EH (cell line): ENCODE data around the gene IRX1.

ENCODE experiments used
- DNase-seq: peaks from one replicate; pipeline ENCODE4 v3.0.0-alpha.2; 2015; ENCODE audit warnings: low read depth

The IRX1 gene

GRCh38 chr5:3600106-3601060, 4.8 kb downstream of the IRX1 start:
- no peak for DNase-seq

DNA sequence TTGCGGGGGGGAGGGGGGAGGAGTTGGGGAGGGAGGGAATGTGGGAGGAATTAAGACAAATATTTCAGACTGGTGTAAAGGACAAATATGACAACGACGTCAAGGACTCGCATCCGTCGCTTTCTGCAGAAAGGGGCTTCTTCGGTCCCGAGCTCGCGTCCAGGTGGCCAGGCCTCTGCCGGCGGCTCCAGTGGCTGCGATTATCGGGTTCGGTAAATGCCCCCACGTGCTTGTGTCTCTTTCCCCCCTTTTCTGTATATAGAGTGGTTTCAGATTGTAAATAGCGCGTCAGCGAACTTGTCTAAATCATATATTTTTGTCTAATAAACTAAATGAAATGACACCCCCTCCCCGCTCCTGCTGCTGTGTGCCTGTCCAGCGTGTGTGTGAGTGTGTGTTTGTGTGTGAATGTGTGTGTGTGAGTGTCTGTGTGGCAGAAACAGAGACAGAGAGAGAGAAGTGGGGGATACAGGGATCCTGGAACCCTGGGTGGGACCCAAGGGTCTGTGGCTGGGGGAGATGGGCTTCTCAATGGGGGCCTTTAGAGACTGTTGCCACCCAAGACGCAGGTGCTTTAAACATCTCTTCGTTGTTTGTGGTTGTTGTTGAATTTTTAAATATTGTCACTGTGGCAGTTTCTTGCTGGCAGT, 5.6 kb downstream of the IRX1 start:
- no peak for DNase-seq

DNA sequence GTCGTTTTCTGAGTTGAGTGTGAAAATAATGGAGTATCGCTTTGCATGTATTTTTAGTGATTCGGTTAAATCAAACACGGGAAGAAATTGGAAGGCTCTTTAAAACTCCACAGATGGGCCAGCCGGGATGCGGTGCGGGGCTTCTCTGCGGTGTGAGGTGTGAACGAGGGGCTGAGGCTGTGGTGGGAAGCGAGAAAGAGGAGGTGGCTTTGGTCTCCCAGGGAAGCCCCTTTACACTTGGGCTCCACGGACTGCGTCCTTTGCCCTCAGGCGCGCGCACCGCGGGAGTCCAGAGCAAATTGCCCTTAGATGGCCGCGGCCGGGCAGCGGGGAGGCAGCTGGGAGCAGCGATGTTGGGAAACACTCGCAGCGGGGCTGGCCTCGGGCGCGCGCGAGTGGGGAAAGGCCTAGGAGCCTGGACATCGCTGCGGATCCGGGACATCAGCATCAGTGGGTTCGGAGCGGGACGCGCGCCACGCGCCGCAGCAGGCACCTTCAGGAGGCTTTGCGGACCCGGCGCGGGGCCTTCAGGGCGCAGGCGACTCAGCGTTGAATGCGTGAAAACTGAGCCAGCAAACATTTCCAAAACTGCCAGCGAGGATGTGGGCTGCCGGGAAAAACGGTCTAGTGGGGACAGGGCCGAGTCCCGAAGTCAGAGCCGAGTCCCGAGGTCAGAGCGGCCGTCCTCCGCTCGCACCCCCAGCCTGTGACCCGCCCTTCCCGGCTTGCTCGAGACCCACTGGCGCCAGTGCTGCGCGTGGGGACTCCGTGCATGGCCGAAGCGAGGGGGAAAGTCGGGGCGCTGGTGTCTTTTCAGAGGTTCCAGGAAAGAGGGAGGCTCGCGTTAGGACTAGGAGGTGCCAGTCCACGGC, 6.5 kb downstream of the IRX1 start:
- DNase-seq, result no peak

GRCh38 chr5:3602785-3603502, 7.3 kb downstream of the IRX1 start:
- no peak for DNase-seq

DNA sequence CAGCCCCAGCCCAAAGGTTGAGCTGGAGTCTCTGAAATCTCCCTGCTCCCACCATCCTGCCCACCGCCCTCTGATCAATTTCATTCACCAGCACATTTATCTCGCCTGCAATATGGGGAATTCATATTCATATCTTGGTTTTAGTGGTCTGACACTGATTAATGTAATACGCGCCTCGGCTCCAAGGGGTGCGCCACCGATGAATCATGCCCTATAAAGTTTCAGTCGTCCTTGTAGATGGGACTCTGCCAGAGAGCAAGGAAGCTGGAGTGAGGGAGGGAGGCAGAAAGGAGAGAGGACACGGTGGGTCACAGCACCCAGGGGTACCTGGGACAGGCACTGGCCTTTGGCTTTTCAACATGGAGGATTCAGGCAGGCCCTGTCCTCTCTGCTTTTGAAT, 8.9 kb downstream of the IRX1 start:
- no peak for DNase-seq

DNA sequence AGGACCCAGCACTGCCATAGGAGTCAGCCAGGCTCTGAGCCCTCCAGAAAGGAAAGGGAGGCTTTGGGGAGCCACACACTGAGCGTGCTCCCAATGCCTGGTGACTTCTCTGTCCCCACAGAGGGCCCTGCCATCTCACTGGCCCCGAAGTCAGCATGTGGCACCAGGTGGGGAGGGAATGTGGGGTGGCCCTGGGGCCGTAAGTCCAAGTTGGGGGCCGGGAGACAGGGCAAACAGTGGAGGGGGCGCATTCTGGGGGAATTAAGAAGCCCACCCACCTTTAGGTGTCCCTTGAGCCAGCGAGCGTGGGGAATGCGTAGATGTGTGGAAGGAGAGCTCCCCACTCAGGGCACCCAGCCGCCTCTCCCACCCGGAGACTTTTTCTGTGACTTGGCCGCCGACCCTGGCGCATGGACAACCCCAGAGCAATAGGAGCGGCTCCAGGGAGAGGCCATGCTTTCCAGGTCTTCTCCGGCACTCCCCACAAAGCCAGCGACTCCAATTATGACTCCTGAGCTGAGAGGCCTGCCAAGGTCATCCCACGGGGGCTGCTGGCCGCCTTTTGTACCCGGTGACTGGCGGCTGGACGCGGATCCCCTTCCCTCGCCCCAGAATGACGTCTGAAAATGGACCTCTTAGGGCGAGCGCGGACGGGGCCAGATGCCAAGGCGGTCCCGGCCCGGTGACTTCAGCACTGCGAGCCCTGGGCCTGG, 9.8 kb downstream of the IRX1 start:
- DNase-seq, result no peak

- DNase-seq, result no peak
These were observed 10.6 kb downstream of the IRX1 start for GRCh38 chr5:3606121-3606831.

GRCh38 chr5:3607541-3608181, 12.0 kb downstream of the IRX1 start:
- DNase-seq, result no peak

DNA sequence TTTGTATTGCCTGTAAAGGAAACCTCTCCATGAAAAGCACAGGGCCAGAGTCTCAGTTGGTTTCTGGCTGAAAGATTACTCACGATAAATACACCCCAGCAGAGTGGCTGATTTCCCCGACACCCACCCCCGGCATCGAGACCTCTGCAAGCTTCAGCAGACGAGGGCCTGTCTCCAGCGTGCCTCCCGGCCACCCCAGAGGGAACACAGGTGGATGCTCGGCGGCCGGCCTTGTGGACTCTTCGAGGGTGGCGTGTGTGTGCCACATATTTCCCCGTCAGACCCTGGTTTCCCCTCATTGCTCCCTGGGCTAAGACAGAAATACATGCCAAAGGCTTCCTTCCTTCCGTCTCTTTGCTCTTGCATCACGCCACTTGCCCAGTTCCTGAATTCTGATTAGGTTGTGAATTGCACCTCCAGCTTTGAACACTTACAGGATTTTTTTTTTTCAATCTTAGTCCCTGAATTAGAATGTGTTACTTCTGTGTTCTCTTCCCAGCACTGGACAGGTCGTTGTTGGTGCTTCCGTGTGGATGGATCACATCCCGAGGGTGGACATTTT, 13.6 kb downstream of the IRX1 start:
- no peak for DNase-seq

GRCh38 chr5:3612591-3613042, 17.0 kb downstream of the IRX1 start:
- DNase-seq, result no peak

GRCh38 chr5:3613726-3614125, 18.1 kb downstream of the IRX1 start:
- DNase-seq, result no peak

DNA sequence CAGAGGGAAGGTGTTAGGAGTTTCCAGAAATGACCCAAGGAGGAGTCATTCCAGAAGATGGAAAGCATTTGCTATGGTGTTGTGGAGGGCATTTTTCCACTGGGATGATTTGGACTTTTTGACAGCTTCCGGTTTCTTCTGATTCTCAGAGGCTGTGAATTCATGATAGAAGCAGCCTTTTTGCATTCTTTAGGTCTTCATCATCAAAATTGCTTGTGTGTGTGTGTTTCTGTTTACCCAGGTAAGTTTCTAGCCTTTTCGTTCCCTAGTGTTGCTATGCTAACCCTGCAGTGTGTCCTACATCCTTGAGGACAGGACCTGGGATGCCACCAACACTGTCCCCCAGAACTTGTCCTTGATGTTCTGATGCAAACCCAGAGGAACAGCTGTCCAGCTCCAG, 19.6 kb downstream of the IRX1 start:
- DNase-seq, result no peak

GRCh38 chr5:3615829-3616228, 20.2 kb downstream of the IRX1 start:
- no peak for DNase-seq

DNA sequence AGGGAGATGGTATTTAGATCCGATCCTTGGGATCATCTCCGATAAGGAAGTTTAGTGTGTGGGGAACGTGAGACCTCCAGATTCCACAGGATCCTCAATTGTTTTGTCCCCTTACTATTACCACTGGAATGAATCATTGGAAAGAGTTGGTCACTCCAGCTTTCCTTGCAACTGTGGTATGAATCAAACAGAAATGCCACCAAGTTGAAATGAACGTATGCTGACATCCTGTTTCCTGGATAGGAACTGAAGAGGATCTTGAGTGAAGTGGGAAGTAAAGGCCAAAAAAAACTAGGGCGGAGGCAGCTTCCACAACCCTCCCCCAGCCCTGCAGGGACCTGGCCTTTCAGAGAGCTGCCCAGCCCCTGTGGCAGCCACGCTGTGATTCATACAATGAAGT, 23.9 kb downstream of the IRX1 start:
- DNase-seq, result no peak

DNA sequence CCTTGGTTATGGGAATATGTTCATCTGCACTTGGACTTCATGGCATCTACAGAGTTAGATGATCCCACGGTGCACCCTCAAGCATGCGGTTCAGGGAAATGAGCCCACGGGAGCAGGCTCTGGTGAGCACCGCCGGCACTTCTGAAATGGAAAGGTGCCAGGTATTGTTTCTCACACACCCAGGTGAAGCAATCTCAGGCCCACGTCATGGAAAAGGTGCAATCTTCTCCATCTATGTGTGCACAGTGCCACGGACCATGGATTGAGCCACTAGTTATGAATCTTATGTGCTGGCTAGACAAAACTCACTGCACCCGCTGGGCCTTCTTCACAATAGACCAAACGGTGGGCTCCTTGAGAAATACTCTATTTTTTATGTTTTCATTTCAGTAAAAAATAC, 27.3 kb downstream of the IRX1 start:
- no peak for DNase-seq

DNA sequence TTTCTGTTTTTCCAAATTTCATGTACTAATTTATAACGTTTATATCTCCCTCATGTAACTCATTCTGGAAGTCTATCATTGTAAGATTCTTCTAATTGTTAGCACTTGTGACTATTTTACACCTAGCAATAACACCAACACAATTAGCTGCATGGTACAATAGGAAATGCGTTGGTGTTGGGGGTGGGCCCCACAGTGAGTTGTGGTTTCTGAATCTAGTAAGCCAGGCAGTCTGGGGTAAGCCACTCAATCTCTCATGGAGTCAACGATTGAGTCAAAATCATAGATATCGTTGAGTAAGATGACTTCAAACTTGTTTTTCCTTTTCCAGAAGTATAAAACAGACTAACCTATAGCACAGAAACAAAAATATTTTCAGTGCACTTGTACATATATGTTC, 30.0 kb downstream of the IRX1 start:
- DNase-seq, result no peak

GRCh38 chr5:3634061-3634460, 38.4 kb downstream of the IRX1 start:
- DNase-seq, result no peak

DNA sequence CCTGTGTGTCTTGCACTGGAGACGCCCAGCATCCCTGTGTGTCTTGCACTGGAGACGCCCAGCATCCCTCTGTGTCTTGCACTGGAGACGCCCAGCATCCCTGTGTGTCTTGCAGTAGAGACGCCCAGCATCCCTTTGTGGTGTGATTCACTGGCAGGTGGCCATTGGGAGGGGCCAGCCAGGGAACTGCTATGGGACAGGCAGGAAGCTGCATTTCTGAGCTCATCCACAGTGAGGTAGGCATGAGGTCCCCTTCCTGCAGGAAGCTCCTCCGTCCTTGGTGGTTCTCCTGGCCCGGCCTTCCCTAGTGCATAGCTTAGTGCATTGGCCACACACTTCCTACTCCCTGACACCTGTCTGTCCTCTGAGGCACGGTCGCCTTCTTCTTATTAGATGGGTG, 43.5 kb downstream of the IRX1 start:
- no peak for DNase-seq

- DNase-seq, result no peak
These were observed 46.6 kb downstream of the IRX1 start for GRCh38 chr5:3642231-3642630.

GRCh38 chr5:3650320-3650719, 54.7 kb downstream of the IRX1 start:
- DNase-seq, result no peak
